SK-N-SH (cell line): ENCODE measurements around the gene FRZB. TPM values are rescaled to one million over a fixed set of nuclear protein-coding genes. Genes with fewer than 3 reads are reported as not detected.

Experiments used
- CTCF ChIA-PET: fragments of 300-600, 350-600 bp; formaldehyde crosslinking; extraction: SDS; loops from one replicate; lab custom pipeline; 2021; lab: Yijun Ruan, JAX
- POLR2A ChIA-PET: fragments of 350-600 bp; sonication (Branson Sonifier 250); formaldehyde crosslinking; extraction: SDS; loops from one replicate; lab custom pipeline; 2020; ENCODE audit warnings: antibody characterized with exemption, inconsistent platforms; lab: Yijun Ruan, JAX
- DNase-seq: peaks from one replicate; pipeline ENCODE4 v3.0.0; 2012
- H2AFZ ChIP-seq: fragments of 200-600 bp; sonication (generic); 2 replicates; pipeline ENCODE4 v1.8.1; 2016; ENCODE audit warnings: antibody characterized with exemption, mild to moderate bottlenecking, low read depth
- H3F3A ChIP-seq: fragments of 200-600 bp; sonication (generic); replicated peaks from 2 replicates; pipeline ENCODE3; 2016; ENCODE audit warnings: antibody characterized with exemption, mild to moderate bottlenecking; ENCODE audit not compliant: insufficient read depth
- H3K27ac ChIP-seq, 2 experiments: fragments of 200-500 bp in 1 of 2; fragments of 200-600 bp in 1 of 2; sonication (Bioruptor generic) in 1 of 2; sonication (generic), shearing (Covaris generic) in 1 of 2; 2 replicates each; pipeline versions ENCODE4 v1.5.1 to v1.6.1; 2014 to 2016; ENCODE audit warnings: low read depth in 2 of 2, inconsistent platforms in 1 of 2, low read length in 1 of 2, mild to moderate bottlenecking in 1 of 2, mixed read lengths in 1 of 2
- H3K27me3 ChIP-seq: fragments of 200-600 bp; sonication (generic), shearing (Covaris generic); 2 replicates; pipeline ENCODE4 v1.6.1; 2016; ENCODE audit warnings: mixed run types; ENCODE audit not compliant: insufficient read depth
- H3K36me3 ChIP-seq, 2 experiments: fragments of 200-500 bp in 1 of 2; fragments of 200-600 bp in 1 of 2; sonication (Bioruptor generic) in 1 of 2; sonication (generic) in 1 of 2; replicated peaks in 1 of 2; 2 replicates each; pipeline versions ENCODE3 to v1.5.1; 2014 to 2016; ENCODE audit warnings: low read length in 1 of 2, mild to moderate bottlenecking in 1 of 2; ENCODE audit not compliant: insufficient read depth in 2 of 2, control insufficient read depth in 1 of 2
- H3K4me1 ChIP-seq, 2 experiments: fragments of 200-500 bp in 1 of 2; fragments of 200-600 bp in 1 of 2; sonication (Bioruptor generic) in 1 of 2; sonication (generic), shearing (Covaris generic) in 1 of 2; 2 replicates each; pipeline versions ENCODE4 v1.5.1 to v1.6.1; 2014 to 2016; ENCODE audit warnings: low read depth in 1 of 2, low read length in 1 of 2, mixed run types in 1 of 2; ENCODE audit not compliant: insufficient read depth in 2 of 2, control insufficient read depth in 1 of 2
- H3K4me2 ChIP-seq: fragments of 200-600 bp; sonication (generic), shearing (Covaris generic); 2 replicates; pipeline ENCODE4 v1.6.1; 2017; ENCODE audit warnings: mixed run types
- H3K4me3 ChIP-seq, 2 experiments: fragments of 200-500 bp in 1 of 2; fragments of 200-600 bp in 1 of 2; sonication (Bioruptor generic) in 1 of 2; sonication (generic), shearing (Covaris generic) in 1 of 2; 2 replicates each; pipeline versions ENCODE4 v1.5.1 to v1.8.1; 2014 to 2016; ENCODE audit warnings: low read depth in 2 of 2, inconsistent platforms in 1 of 2, low read length in 1 of 2, mild to moderate bottlenecking in 1 of 2, mixed read lengths in 1 of 2, moderate library complexity in 1 of 2
- H3K79me2 ChIP-seq: fragments of 200-600 bp; sonication (generic); 2 replicates; pipeline ENCODE4 v1.8.1; 2017; ENCODE audit warnings: mild to moderate bottlenecking; ENCODE audit not compliant: insufficient read depth
- H3K9ac ChIP-seq: fragments of 200-600 bp; sonication (generic); 2 replicates; pipeline ENCODE4 v1.6.1; 2017; ENCODE audit warnings: mixed run types
- H3K9me2 ChIP-seq: fragments of 200-600 bp; sonication (generic); 2 replicates; pipeline ENCODE4 v1.6.1; 2017; ENCODE audit warnings: mixed run types
- H3K9me3 ChIP-seq: fragments of 200-600 bp; sonication (generic); 2 replicates; pipeline ENCODE4 v1.6.1; 2017; ENCODE audit warnings: mixed run types, mild to moderate bottlenecking, moderate library complexity
- H4K20me1 ChIP-seq: fragments of 200-600 bp; sonication (generic); 2 replicates; pipeline ENCODE4 v1.6.1; 2017; ENCODE audit warnings: mild to moderate bottlenecking, mixed run types; ENCODE audit not compliant: insufficient read depth
- ELF1 ChIP-seq: IDR thresholded peaks from 2 replicates; pipeline ENCODE4 v1.4.0; 2012
- EZH2phosphoT487 ChIP-seq: fragments of 200-600 bp; sonication (generic); IDR thresholded peaks from 2 replicates; pipeline ENCODE4 v1.6.1; 2017; ENCODE audit warnings: low read depth, mixed run types, mild to moderate bottlenecking, antibody characterized with exemption, moderate library complexity, borderline replicate concordance
- FOSL2 ChIP-seq: IDR thresholded peaks from 2 replicates; pipeline ENCODE4 v1.4.0; 2012; ENCODE audit warnings: low read depth, mild to moderate bottlenecking, moderate library complexity, borderline replicate concordance
- GABPA ChIP-seq: IDR thresholded peaks from 2 replicates; pipeline ENCODE4 v1.4.0; 2012; ENCODE audit warnings: low read depth, mild to moderate bottlenecking
- JUND ChIP-seq: IDR thresholded peaks from 2 replicates; pipeline ENCODE4 v1.4.0; 2012
- NRF1 ChIP-seq: IDR thresholded peaks from 2 replicates; pipeline ENCODE4 v1.6.1; 2012; ENCODE audit warnings: low read depth, mild to moderate bottlenecking, low read length
- RCOR1 ChIP-seq: fragments of 150-350 bp; IDR thresholded peaks from 2 replicates; pipeline ENCODE4 v1.6.1; 2017; ENCODE audit warnings: antibody characterized with exemption, low read length
- REST ChIP-seq: IDR thresholded peaks from 2 replicates; pipeline ENCODE4 v1.6.1; 2012; ENCODE audit warnings: mild to moderate bottlenecking, low read depth, low read length, moderate library complexity
- RXRA ChIP-seq: IDR thresholded peaks from 2 replicates; pipeline ENCODE4 v1.4.0; 2012; ENCODE audit warnings: low read depth, mild to moderate bottlenecking, borderline replicate concordance
- SIN3A ChIP-seq: IDR thresholded peaks from 2 replicates; pipeline ENCODE4 v1.6.1; 2012; ENCODE audit warnings: low read depth, mild to moderate bottlenecking, low read length, moderate library complexity, borderline replicate concordance
- SMC3 ChIP-seq: IDR thresholded peaks from 2 replicates; pipeline ENCODE4 v1.6.1; 2012; ENCODE audit warnings: low read depth, low read length, improper control_type of control experiment
- TAF1 ChIP-seq: IDR thresholded peaks from 2 replicates; pipeline ENCODE4 v1.6.1; 2012; ENCODE audit warnings: low read depth, mild to moderate bottlenecking, low read length, moderate library complexity, borderline replicate concordance
- TCF12 ChIP-seq: IDR thresholded peaks from 2 replicates; pipeline ENCODE4 v1.4.0; 2012
- TEAD4 ChIP-seq: IDR thresholded peaks from 2 replicates; pipeline ENCODE4 v1.4.0; 2012; ENCODE audit warnings: mild to moderate bottlenecking, borderline replicate concordance; ENCODE audit not compliant: insufficient read depth
- YY1 ChIP-seq: IDR thresholded peaks from 2 replicates; pipeline ENCODE4 v1.4.0; 2012; ENCODE audit warnings: low read depth, mild to moderate bottlenecking
- WGBS: methylation state at CpG from one replicate; pipeline ENCODE4 v1.1.6; 2017; ENCODE audit warnings: low lambda C conversion rate; 5-methylcytosine and 5-hydroxymethylcytosine counted together
- polyA plus RNA-seq, 3 experiments: library from polyadenylated mRNA; depleted of rRNA; stranded (reverse); fragments of >200 nt; gene quantifications; 2 replicates each; pipeline ENCODE4 v1.2.3, GENCODE V29; 2012
- TF ChIP-seq, protein P1 (sequence below): IDR thresholded peaks from 2 replicates; pipeline ENCODE4; 2012
- TF ChIP-seq, protein P2 (sequence below): fragments of 200-600 bp; sonication (generic); IDR thresholded peaks from 2 replicates; pipeline ENCODE4 v1.6.1; 2017; ENCODE audit warnings: antibody characterized with exemption, mild to moderate bottlenecking, moderate library complexity
- TF ChIP-seq, protein P3 (sequence below): IDR thresholded peaks from 2 replicates; pipeline ENCODE4 v1.4.0; 2012; ENCODE audit warnings: low read depth, borderline replicate concordance

The FRZB gene
- polyA plus RNA-seq, 1 of the 3 experiments (the other 2 are of a cell fraction) = 3.5 TPM

DNA sequence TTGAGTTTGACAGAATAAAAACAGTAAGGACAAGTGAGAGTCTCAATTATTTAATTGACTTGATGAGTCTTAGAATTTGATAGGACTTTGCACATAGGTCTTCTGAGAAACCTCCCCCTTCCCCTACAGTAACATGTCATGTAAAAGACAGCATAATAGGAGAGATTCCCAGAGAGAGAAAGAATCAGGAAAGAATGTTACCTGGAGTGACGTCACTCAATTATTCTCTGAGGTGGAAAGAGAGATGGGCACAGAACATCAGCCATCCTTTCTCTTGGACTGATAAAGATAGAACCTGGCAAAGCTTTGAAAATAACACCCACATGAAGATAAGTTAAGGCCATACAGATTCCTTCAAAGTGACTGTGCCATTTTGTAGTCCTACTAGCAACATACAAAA lies 19.3 kb upstream of the FRZB start:
- Histone ChIP-seq H3K4me1 (peaks cover 0 to 1% of the 10 kb centered on the region in 2 experiments; a peak in 1 of 4 replicates), H3K9ac (no peak overlapping the region), H3K27me3 (no peaks in the 10 kb centered on the region), H3K9me2 (no peaks in the 10 kb centered on the region), H2AFZ (no peak overlapping the region), H4K20me1 (no peaks in the 10 kb centered on the region), H3F3A (no peaks in the 10 kb centered on the region), H3K79me2 (no peaks in the 10 kb centered on the region), H3K9me3 (no peaks in the 10 kb centered on the region; the same call in 1 of the 2 replicates), H3K36me3 (no peaks in the 10 kb centered on the region), H3K4me2 (no peak overlapping the region), H3K27ac (no peak overlapping the region), H3K4me3 (no peak overlapping the region)
- no peak for TF ChIP-seq ELF1
- TF ChIP-seq YY1 = no peak
- TF ChIP-seq SIN3A = no peak
- WGBS = 96% methylated on average over 1 of the region's 1 CpG
- DNase-seq = no peak
- ChIA-PET CTCF (no interaction called here), POLR2A (no interaction called here)

GRCh38 chr2:182883451-182883850 lies 17.0 kb upstream of the FRZB start:
- no peaks in the 10 kb centered on the region for H3K27me3 ChIP-seq
- H3K36me3 ChIP-seq = no peaks in the 10 kb centered on the region
- no peaks in the 10 kb centered on the region for H3F3A ChIP-seq
- no peak overlapping the region for H3K9ac ChIP-seq
- H3K79me2 ChIP-seq = no peaks in the 10 kb centered on the region
- ChIA-PET CTCF (interaction anchor here (0.6 to 1.3 kb wide), 3 partner anchors 97 to 144 kb away, joined by 3 to 4 read pairs (median 3); no protein-coding TSS in a partner anchor), POLR2A (no interaction called here)
- H4K20me1 ChIP-seq = no peaks in the 10 kb centered on the region
- WGBS = 83% methylated on average over 2 of the region's 2 CpGs
- H3K4me2 ChIP-seq = no peak overlapping the region
- H3K9me3 ChIP-seq = no peaks in the 10 kb centered on the region; the same call in 1 of the 2 replicates
- TF ChIP-seq RXRA (no peak), EZH2phosphoT487 (no peak), SMC3 (no peak), TAF1 (no peak), FOSL2 (no peak), REST (no peak), JUND (no peak), ELF1 (no peak), RCOR1 (no peak), TCF12 (no peak), TEAD4 (no peak), GABPA (no peak), NRF1 (no peak)
- TF ChIP-seq, protein P1, sequence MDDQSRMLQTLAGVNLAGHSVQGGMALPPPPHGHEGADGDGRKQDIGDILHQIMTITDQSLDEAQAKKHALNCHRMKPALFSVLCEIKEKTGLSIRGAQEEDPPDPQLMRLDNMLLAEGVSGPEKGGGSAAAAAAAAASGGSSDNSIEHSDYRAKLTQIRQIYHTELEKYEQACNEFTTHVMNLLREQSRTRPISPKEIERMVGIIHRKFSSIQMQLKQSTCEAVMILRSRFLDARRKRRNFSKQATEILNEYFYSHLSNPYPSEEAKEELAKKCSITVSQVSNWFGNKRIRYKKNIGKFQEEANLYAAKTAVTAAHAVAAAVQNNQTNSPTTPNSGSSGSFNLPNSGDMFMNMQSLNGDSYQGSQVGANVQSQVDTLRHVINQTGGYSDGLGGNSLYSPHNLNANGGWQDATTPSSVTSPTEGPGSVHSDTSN = no peak
- TF ChIP-seq, protein P2, sequence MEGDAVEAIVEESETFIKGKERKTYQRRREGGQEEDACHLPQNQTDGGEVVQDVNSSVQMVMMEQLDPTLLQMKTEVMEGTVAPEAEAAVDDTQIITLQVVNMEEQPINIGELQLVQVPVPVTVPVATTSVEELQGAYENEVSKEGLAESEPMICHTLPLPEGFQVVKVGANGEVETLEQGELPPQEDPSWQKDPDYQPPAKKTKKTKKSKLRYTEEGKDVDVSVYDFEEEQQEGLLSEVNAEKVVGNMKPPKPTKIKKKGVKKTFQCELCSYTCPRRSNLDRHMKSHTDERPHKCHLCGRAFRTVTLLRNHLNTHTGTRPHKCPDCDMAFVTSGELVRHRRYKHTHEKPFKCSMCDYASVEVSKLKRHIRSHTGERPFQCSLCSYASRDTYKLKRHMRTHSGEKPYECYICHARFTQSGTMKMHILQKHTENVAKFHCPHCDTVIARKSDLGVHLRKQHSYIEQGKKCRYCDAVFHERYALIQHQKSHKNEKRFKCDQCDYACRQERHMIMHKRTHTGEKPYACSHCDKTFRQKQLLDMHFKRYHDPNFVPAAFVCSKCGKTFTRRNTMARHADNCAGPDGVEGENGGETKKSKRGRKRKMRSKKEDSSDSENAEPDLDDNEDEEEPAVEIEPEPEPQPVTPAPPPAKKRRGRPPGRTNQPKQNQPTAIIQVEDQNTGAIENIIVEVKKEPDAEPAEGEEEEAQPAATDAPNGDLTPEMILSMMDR = no peak
- TF ChIP-seq, protein P3, sequence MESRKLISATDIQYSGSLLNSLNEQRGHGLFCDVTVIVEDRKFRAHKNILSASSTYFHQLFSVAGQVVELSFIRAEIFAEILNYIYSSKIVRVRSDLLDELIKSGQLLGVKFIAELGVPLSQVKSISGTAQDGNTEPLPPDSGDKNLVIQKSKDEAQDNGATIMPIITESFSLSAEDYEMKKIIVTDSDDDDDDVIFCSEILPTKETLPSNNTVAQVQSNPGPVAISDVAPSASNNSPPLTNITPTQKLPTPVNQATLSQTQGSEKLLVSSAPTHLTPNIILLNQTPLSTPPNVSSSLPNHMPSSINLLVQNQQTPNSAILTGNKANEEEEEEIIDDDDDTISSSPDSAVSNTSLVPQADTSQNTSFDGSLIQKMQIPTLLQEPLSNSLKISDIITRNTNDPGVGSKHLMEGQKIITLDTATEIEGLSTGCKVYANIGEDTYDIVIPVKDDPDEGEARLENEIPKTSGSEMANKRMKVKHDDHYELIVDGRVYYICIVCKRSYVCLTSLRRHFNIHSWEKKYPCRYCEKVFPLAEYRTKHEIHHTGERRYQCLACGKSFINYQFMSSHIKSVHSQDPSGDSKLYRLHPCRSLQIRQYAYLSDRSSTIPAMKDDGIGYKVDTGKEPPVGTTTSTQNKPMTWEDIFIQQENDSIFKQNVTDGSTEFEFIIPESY = no peak
- no peak overlapping the region for H3K4me3 ChIP-seq
- H2AFZ ChIP-seq = no peak overlapping the region
- no peaks in the 10 kb centered on the region for H3K4me1 ChIP-seq
- H3K27ac ChIP-seq = no peak overlapping the region
- H3K9me2 ChIP-seq = no peaks in the 10 kb centered on the region
- DNase-seq = no peak
